ENCODE data around the gene DDX4.

Gene DDX4

DNA sequence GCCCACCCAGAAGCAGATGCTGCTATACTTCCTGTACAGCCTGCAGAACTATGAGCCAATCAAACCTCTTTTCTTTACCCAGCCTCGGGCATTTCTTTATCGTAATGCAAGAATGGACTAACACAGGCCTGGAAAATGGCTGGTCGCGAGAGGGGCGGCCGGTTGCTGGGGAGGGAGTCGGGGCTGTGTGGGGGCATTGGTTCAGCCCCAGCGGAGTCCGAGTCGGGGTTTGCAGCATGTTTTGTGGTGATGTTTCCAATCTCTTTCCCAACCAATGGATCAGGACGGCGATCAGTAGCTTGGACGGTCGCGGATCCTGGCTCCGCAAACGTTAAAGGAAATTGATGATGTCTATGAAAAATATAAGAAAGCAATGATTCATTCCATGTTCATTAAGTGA lies 94.6 kb downstream of the DDX4 start (continued):
- TF ChIP-seq ZNF560 (tag by site-specific recombination; IDR thresholded peaks at IDR 0.05; ENCODE audit: borderline replicate concordance) (no peak), ZNF707 (tag by site-specific recombination; IDR thresholded peaks at IDR 0.05) (no peak), ZNF449 (tag by site-specific recombination; IDR thresholded peaks at IDR 0.05) (no peak), ZXDB (tag by site-specific recombination; IDR thresholded peaks at IDR 0.05) (no peak), ZNF629 (tag by site-specific recombination; IDR thresholded peaks at IDR 0.05) (no peak), ZNF701 (tag by site-specific recombination; IDR thresholded peaks at IDR 0.05) (no peak), ZNF280C (tag by site-specific recombination; IDR thresholded peaks at IDR 0.05) (no peak), ZFP3 (tag by site-specific recombination; IDR thresholded peaks at IDR 0.05; ENCODE audit: low read depth) (no peak), ZSCAN30 (tag by site-specific recombination; IDR thresholded peaks at IDR 0.05) (no peak)

DNA sequence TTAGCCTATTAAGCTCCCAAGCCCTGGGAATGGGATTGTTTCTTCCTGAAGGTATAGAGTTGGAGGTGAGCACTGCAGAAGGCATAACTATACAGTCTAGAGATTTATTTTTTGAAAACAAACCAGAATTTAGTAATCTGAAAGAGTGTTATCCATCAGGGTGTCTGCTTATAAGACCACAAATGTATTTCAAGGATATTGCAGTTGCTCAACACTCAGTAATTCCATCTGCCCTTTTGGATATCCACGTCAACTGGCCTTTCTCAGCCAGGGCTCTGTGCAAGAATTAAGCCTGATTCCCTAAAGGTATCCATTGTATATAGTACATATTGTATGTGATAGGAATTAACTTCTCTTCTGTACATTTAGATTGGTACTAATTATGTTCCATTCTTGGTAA lies 98.3 kb downstream of the DDX4 start:
- Histone ChIP-seq H3K4me3 (ENCODE audit: low read depth, low read length) (no peak overlapping the region), H3K9me3 (ENCODE audit: control insufficient read depth, insufficient read depth, low read depth, low read length) (no peaks in the 10 kb centered on the region), H3K27ac (ENCODE audit: extremely low read depth, low read depth, low read length) (no peak overlapping the region), H3K36me3 (ENCODE audit: control insufficient read depth in 2 of 2, insufficient read depth in 1 of 2, low read length in 2 of 2) (no peaks in the 10 kb centered on the region), H3K4me1 (ENCODE audit: control insufficient read depth, insufficient read depth, low read length) (no peaks in the 10 kb centered on the region)
- ChIA-PET POLR2A (no interaction called here), CTCF (no interaction called here)
- no peak for TF ChIP-seq ZBTB17 (tag by site-specific recombination; IDR thresholded peaks at IDR 0.05)
- no peak for TF ChIP-seq ZNF449 (tag by site-specific recombination; IDR thresholded peaks at IDR 0.05)
- TF ChIP-seq ZNF121 (tag by site-specific recombination; IDR thresholded peaks at IDR 0.05) = no peak
- TF ChIP-seq ZNF112 (tag by site-specific recombination; IDR thresholded peaks at IDR 0.05) = no peak
- no peak for TF ChIP-seq KLF17 (tag by site-specific recombination; IDR thresholded peaks at IDR 0.05)
- no peak for TF ChIP-seq ZNF76 (tag by site-specific recombination; IDR thresholded peaks at IDR 0.05; ENCODE audit: borderline replicate concordance, low read depth)
- TF ChIP-seq ZNF311 (tag by site-specific recombination; IDR thresholded peaks at IDR 0.05; ENCODE audit: borderline replicate concordance) = no peak
- no peak for TF ChIP-seq ZNF843 (tag by site-specific recombination; IDR thresholded peaks at IDR 0.05)
- TF ChIP-seq ZNF394 (tag by site-specific recombination; IDR thresholded peaks at IDR 0.05; ENCODE audit: borderline replicate concordance) = no peak
- no peak for TF ChIP-seq MYNN (tag by site-specific recombination; IDR thresholded peaks at IDR 0.05; ENCODE audit: borderline replicate concordance)
- TF ChIP-seq ZNF670 (tag by site-specific recombination; IDR thresholded peaks at IDR 0.05; ENCODE audit: low read depth) = no peak
- TF ChIP-seq, protein P1, sequence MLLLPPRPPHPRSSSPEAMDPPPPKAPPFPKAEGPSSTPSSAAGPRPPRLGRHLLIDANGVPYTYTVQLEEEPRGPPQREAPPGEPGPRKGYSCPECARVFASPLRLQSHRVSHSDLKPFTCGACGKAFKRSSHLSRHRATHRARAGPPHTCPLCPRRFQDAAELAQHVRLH (tag by site-specific recombination; IDR thresholded peaks at IDR 0.05) = no peak
- TF ChIP-seq AEBP2 (tag by site-specific recombination; IDR thresholded peaks at IDR 0.05; ENCODE audit: borderline replicate concordance) = no peak
- TF ChIP-seq ZNF23 (tag by site-specific recombination; IDR thresholded peaks at IDR 0.05; ENCODE audit: borderline replicate concordance) = no peak
- no peak for TF ChIP-seq ZNF19 (tag by site-specific recombination; IDR thresholded peaks at IDR 0.05; ENCODE audit: low read depth)
- no peak for TF ChIP-seq ZNF777 (tag by site-specific recombination; IDR thresholded peaks at IDR 0.05; ENCODE audit: borderline replicate concordance)
- no peak for TF ChIP-seq ZBTB11 (tag by site-specific recombination; conservative IDR thresholded peaks at IDR 0.05; ENCODE audit: low read depth)
- no peak for TF ChIP-seq ZFP37 (tag by site-specific recombination; IDR thresholded peaks at IDR 0.05)

Measured in HEK293 (cell line).